OCI-LY3 (cell line): Measurements from ENCODE around the gene MORF4L1.
A peak's percentile ranks its signal among the peaks of the same experiment; 100 is the strongest.
"Not testable (repeated sequence)": the region's sequence is repeated elsewhere in the genome, so short reads cannot be mapped to it uniquely, and the experiment has no call there.

Experiments
- H2AFZ ChIP-seq: fragments of 200-600, 300-600 bp; shearing (Covaris generic); 2 replicates; pipeline ENCODE4 v1.6.0; 2014; ENCODE audit warnings: antibody characterized with exemption, low read depth, low read length
- H3K27ac ChIP-seq: fragments of 200-600, 300-600 bp; sonication (generic); 2 replicates; pipeline ENCODE4 v1.5.1; 2014; ENCODE audit warnings: mild to moderate bottlenecking, low read length, moderate library complexity, mixed read lengths
- H3K27me3 ChIP-seq: fragments of 200-600, 300-600 bp; sonication (generic); 2 replicates; pipeline ENCODE4 v1.6.1; 2014; ENCODE audit warnings: low read depth, low read length, mixed read lengths
- H3K36me3 ChIP-seq: fragments of 200-600, 300-600 bp; sonication (generic); replicated peaks from 2 replicates; pipeline ENCODE3; 2014; ENCODE audit warnings: low read depth, low read length, mixed read lengths
- H3K4me1 ChIP-seq: fragments of 300-600, 200-600 bp; sonication (generic); 2 replicates; pipeline ENCODE4 v1.6.1; 2014; ENCODE audit warnings: low read length, mixed read lengths
- H3K4me2 ChIP-seq: fragments of 200-600, 300-600 bp; sonication (generic); 2 replicates; pipeline ENCODE4 v1.6.1; 2014; ENCODE audit warnings: low read length, mixed read lengths
- H3K4me3 ChIP-seq: fragments of 300-600, 200-600 bp; sonication (generic); 2 replicates; pipeline ENCODE4 v1.5.1; 2014; ENCODE audit warnings: antibody characterized with exemption, mild to moderate bottlenecking, low read length, moderate library complexity
- H3K79me2 ChIP-seq: fragments of 300-600, 200-600 bp; shearing (Covaris generic); 2 replicates; pipeline ENCODE4 v1.6.1; 2014; ENCODE audit warnings: mild to moderate bottlenecking, low read length, mixed read lengths
- H3K9ac ChIP-seq: fragments of 300-600, 200-600 bp; shearing (Covaris generic); 2 replicates; pipeline ENCODE4 v1.6.0; 2014; ENCODE audit warnings: mild to moderate bottlenecking, low read length, moderate library complexity
- H3K9me3 ChIP-seq: fragments of 200-600, 300-600 bp; shearing (Covaris generic); 2 replicates; pipeline ENCODE4 v1.6.1; 2014; ENCODE audit warnings: low read length, mixed read lengths; ENCODE audit not compliant: insufficient read depth
- H4K20me1 ChIP-seq: fragments of 200-600, 300-600 bp; sonication (generic); 2 replicates; pipeline ENCODE4 v1.6.1; 2016; ENCODE audit warnings: low read length, mixed read lengths; ENCODE audit not compliant: insufficient read depth
- CTCF ChIP-seq: fragments of 200-600, 300-600 bp; sonication (generic); IDR thresholded peaks from 2 replicates; pipeline ENCODE4 v1.5.1; 2014; ENCODE audit warnings: antibody characterized with exemption, low read length, low read depth
- EZH2phosphoT487 ChIP-seq: fragments of 200-600 bp; shearing (Covaris generic); IDR thresholded peaks from 2 replicates; pipeline ENCODE4 v1.6.1; 2018; ENCODE audit warnings: antibody characterized with exemption, mixed run types, low read depth

The MORF4L1 gene

DNA sequence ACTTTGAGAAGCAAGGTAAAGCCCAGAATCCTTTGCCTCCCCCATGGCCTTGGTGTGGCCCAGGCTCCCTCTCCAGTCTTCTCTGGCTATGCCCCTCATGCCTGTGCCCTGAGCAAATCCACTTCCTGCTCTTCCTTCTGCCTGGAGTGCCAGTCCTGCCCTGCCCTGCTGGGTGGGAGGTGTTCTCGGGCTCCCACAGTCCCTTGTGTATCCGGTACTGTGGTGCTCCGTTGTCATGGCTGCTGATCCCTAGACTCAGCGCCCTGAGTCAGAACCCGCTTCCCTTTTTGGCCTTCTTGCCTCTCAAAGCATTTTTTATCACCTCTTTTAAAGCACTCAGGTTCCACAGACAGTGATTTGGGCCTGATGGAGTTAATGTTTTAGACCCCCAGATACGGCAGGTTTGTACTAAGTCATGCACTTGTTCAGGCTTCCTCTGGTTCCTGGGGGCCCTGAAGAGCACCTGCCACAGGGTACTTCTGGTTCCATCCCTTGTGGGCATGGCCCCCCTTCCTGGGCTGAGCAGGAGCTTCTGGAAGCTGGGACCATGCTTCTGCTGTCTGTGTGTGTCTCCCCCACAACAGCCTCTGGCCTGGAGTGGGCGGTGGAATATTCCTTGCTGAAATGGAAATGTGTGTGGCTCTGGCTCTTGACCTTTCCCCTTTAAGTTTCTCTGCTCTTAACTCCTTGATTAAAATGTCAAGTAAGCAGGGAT lies 31.9 kb upstream of the MORF4L1 start:
- 0 out of 2 replicates have a peak overlapping the region, but pooled peaks have one; percentile 1 for H3K4me3 ChIP-seq
- H3K4me1 ChIP-seq: peaks cover 44% of the 10 kb centered on the region
- no peaks in the 10 kb centered on the region for H3K36me3 ChIP-seq
- no peaks in the 10 kb centered on the region for H3K9me3 ChIP-seq
- no peaks in the 10 kb centered on the region for H3K79me2 ChIP-seq
- TF ChIP-seq CTCF: no peak
- TF ChIP-seq EZH2phosphoT487: no peak
- H3K9ac ChIP-seq: peak overlapping the region; percentile 33; the same call in 1 of the 2 replicates
- no peaks in the 10 kb centered on the region for H4K20me1 ChIP-seq
- no peaks in the 10 kb centered on the region for H3K27me3 ChIP-seq
- peak overlapping the region; percentile 49 for H3K4me2 ChIP-seq
- peak overlapping the region; percentile 89 for H2AFZ ChIP-seq
- peak overlapping the region; percentile 94 for H3K27ac ChIP-seq

DNA sequence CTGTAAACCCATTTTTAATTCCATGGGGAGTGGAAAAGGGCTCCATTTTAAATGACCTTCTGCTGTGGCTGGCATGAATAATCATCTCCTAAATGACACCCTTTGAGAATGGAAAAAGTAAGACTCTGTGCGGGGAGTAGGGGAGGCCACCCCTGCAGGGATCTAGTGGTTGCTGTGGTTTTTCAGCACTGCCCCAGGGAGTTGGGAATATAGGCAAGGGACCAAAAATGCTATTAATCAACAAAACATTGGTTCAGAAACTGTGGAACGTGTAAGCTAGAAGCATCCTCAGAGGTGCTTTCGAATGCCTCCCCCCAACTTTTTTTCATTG lies 31.3 kb upstream of the MORF4L1 start:
- H3K4me3 ChIP-seq: 0 out of 2 replicates have a peak overlapping the region, but pooled peaks have one; percentile 1
- no peaks in the 10 kb centered on the region for H3K27me3 ChIP-seq
- peak overlapping the region; percentile 49 for H3K4me2 ChIP-seq
- H3K9me3 ChIP-seq: no peaks in the 10 kb centered on the region
- peaks cover 44% of the 10 kb centered on the region for H3K4me1 ChIP-seq
- peak overlapping the region; percentile 33; the same call in 1 of the 2 replicates for H3K9ac ChIP-seq
- H3K36me3 ChIP-seq: no peaks in the 10 kb centered on the region
- no peaks in the 10 kb centered on the region for H3K79me2 ChIP-seq
- peak overlapping the region; percentile 89; the same call in 1 of the 2 replicates for H2AFZ ChIP-seq
- peak overlapping the region; percentile 94 for H3K27ac ChIP-seq
- TF ChIP-seq CTCF (no peak), EZH2phosphoT487 (no peak)
- no peaks in the 10 kb centered on the region for H4K20me1 ChIP-seq

DNA sequence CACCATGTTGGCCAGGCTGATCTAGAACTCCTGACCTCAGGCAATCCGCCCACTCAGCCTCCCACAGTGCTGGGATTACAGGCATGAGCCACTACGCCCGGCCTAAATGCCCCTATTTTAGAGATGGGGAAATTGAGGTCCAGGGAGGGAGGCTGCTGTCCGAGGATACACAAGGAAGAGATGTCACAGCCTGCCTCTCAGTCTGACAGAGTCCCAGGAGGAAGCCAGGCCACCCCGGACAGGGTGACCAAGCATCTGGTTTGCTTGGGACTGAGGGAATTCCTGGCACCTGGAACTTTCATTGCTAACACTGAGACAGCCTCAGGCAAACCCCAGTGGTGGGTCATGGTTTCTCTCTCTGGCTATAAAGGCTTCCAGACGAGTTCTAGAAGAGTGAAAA lies 30.8 kb upstream of the MORF4L1 start:
- Histone ChIP-seq H3K9me3 (no peaks in the 10 kb centered on the region), H3K9ac (peak overlapping the region; percentile 68), H3K4me1 (peaks cover 44% of the 10 kb centered on the region), H4K20me1 (no peaks in the 10 kb centered on the region), H3K4me2 (peak overlapping the region; percentile 49), H3K27ac (peak overlapping the region; percentile 94), H3K79me2 (no peaks in the 10 kb centered on the region), H3K36me3 (no peaks in the 10 kb centered on the region), H3K27me3 (no peaks in the 10 kb centered on the region), H3K4me3 (peak overlapping the region; percentile 4; the same call in 1 of the 2 replicates), H2AFZ (peak overlapping the region; percentile 85)
- TF ChIP-seq CTCF (no peak), EZH2phosphoT487 (no peak)

DNA sequence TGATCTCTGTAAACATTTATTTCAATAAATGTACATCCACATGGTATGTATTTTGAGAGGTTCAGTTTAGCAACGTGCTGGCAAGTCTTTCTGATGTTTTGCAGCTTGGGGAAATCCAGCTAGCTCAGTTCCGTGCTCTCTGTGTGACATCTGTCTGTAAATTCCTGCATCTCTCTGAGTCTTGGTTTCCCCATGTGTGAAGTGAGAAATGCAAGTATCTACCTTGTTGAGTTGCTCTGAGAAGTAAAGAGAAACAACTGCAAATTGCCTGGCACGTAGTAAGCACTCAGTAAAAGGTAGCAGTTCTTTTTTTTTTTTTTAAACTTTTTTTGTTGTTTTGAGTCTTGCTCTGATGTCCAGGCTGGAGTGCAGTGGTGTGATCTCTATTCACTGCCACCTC lies 30.2 kb upstream of the MORF4L1 start:
- Histone ChIP-seq H3K27me3 (no peaks in the 10 kb centered on the region), H4K20me1 (no peaks in the 10 kb centered on the region), H3K9ac (peak overlapping the region; percentile 68), H3K4me1 (peaks cover 44% of the 10 kb centered on the region), H3K79me2 (no peaks in the 10 kb centered on the region), H3K36me3 (no peaks in the 10 kb centered on the region), H3K4me3 (peak overlapping the region; percentile 4; the same call in 1 of the 2 replicates), H3K4me2 (peak overlapping the region; percentile 49), H3K27ac (peak overlapping the region; percentile 94), H2AFZ (peak overlapping the region; percentile 85), H3K9me3 (no peaks in the 10 kb centered on the region)
- no peak for TF ChIP-seq EZH2phosphoT487
- 0 out of 2 replicates have a peak, but pooled peaks have one; percentile 10 for TF ChIP-seq CTCF

GRCh38 chr15:78846906-78847305 lies 25.8 kb upstream of the MORF4L1 start:
- H3K36me3 ChIP-seq, H3K4me3 ChIP-seq, H2AFZ ChIP-seq, H3K9me3 ChIP-seq, H4K20me1 ChIP-seq, H3K4me2 ChIP-seq, H3K79me2 ChIP-seq, H3K27ac ChIP-seq, H3K9ac ChIP-seq, H3K27me3 ChIP-seq: not testable (repeated sequence)
- H3K4me1 ChIP-seq: peaks cover 17% of the 10 kb centered on the region

GRCh38 chr15:78847387-78847906 lies 25.2 kb upstream of the MORF4L1 start:
- not testable (repeated sequence) for H3K36me3 ChIP-seq, H3K9ac ChIP-seq, H2AFZ ChIP-seq, H3K27ac ChIP-seq, H3K9me3 ChIP-seq, H3K79me2 ChIP-seq, H3K4me2 ChIP-seq, H3K4me3 ChIP-seq, H4K20me1 ChIP-seq, H3K27me3 ChIP-seq
- H3K4me1 ChIP-seq: peaks cover 12% of the 10 kb centered on the region
